IPS-18c (cell line): ENCODE results near the gene VKORC1.
"Not testable (repeated sequence)": the region's sequence is repeated elsewhere in the genome, so short reads cannot be mapped to it uniquely, and the experiment has no call there.

Source experiments
- H3K4me3 ChIP-seq: 2 replicates; pipeline ENCODE4 v1.7.0; 2013; ENCODE audit warnings: low read depth, mild to moderate bottlenecking, low read length, moderate library complexity; ENCODE audit not compliant: insufficient read depth
- H3K9me3 ChIP-seq: one replicate; pipeline ENCODE4 v1.6.1; 2013; ENCODE audit warnings: mild to moderate bottlenecking, low read length, moderate library complexity; ENCODE audit not compliant: control insufficient read depth, insufficient read depth

The VKORC1 gene

GRCh38 chr16:31094424-31095120 is at the start of gene VKORC1:
Gene VKORC1, minus strand, starts transcription at chr16:31094797. Its CDS starts 68 bp downstream, at chr16:31094729.
- Histone ChIP-seq H3K9me3 (no peaks in the 10 kb centered on the region), H3K4me3 (peak within 1 kb of the TSS; percentile 72)

DNA sequence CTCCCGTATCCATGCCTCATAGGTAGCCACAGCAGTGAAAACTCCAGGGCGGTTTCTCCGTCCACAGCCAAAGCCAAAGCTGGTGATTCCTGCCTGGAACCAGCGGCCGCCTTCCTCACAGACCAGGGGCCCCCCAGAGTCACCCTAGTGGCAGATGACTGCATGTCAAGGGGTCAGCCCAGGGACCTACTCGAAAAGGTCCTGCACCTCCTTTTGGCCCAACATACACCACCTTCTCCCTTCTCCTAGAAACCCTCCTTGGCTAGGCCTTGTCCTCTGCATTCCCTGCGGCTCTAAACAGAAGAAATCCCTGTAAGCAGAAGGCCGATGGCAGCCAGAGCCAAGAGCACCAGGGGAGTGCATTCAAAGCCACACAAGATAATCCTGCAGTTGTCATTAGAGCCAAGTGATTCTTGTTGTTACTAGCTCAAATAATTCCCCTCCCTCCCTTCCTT is 49.1 kb upstream of the VKORC1 start:
- Histone ChIP-seq H3K4me3 (no peak overlapping the region), H3K9me3 (no peaks in the 10 kb centered on the region)

DNA sequence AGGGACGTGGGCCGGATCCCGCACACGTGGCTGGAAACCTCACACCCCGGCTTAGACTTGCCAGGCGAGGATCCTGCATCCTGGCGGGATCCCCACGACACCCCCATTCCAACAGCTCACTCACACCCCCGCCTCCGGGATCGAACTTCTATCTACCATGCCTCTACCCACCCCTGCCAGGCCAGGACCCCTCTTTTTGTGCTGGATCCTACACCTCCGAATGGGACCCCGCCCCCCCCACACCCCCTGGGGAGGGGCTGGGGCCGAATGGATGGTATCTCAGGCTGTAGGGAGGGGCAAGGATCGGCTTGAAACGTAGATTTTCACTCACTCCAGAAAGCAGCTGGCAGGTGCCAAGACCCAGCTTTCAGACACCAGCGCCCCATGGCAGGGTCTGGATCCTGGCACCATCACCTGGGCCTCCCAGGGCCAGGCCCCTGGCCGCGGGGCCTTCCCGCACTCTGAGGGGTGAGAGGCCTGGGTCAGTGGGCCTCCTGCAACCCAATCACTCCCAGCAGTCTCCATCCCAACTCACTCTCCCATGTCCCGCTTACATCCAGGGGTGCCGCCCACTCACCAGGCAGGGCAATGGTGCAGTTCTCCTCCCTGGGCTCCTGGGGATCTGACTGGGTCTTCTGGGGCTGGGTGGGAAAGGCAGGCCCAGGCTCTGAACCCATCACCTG is 48.6 kb upstream of the VKORC1 start:
- Histone ChIP-seq H3K4me3 (0 out of 2 replicates have a peak overlapping the region, but pooled peaks have one; percentile 36), H3K9me3 (no peaks in the 10 kb centered on the region)

GRCh38 chr16:31142109-31143010 is 47.8 kb upstream of the VKORC1 start:
- no peaks in the 10 kb centered on the region for H3K9me3 ChIP-seq

GRCh38 chr16:31141489-31142108 is 47.0 kb upstream of the VKORC1 start:
- no peaks in the 10 kb centered on the region for H3K9me3 ChIP-seq

More at GRCh38 chr16:31142109-31143010, 47.8 kb upstream of the VKORC1 start:
- peak overlapping the region; percentile 36; the same call in 1 of the 2 replicates for H3K4me3 ChIP-seq

GRCh38 chr16:31141071-31141469 is 46.5 kb upstream of the VKORC1 start:
- H3K4me3 ChIP-seq, H3K9me3 ChIP-seq: not testable (repeated sequence)

More at GRCh38 chr16:31141489-31142108, 47.0 kb upstream of the VKORC1 start:
- peak overlapping the region; percentile 31 for H3K4me3 ChIP-seq

DNA sequence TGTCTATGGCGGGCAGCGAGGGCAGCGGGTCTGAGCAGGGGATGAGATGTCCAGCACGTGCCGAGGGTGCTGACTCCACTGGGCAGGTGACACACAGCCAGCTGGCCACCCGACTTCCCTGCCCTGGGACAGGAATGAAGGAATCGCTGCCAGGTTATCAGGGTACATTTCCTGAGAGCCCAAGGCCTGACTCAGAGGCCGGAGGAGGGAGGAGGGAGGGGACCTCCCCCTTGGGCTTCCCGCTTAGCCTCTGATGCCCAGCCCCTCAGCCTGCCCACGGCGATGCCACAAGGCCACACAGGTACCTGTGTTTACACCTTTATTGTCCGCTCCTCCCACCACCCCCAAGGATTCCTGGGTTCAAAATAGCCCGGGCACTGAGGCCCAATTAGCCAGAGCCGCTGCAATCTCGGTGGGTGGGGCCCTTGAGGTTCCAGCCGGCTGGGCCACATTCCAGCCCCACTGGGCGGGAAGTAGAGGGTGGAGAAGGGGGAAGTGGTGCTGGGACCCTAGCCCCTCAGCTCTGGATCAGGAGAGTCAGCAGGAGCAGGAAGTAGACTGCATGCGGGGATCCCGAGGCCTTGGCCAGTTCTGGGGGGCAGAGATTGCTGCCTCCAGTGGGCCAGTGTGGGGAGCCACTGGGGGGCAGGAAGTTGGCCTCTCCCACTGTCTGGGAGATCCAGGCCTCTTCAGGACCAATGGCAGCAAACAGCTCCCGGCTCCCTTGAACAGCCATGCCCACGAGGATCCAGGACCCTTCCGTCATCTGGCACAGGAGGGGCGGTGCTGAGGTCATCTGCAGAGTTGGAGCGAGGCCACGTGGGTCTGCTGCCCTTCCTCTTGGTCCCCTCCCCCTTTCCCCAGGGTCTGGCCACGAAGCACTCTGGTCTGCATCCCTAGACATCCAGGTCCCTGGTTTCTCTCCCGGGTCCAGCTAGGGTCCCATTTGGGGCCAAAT is 44.3 kb upstream of the VKORC1 start:
- Histone ChIP-seq H3K9me3 (no peaks in the 10 kb centered on the region), H3K4me3 (no peak overlapping the region)

DNA sequence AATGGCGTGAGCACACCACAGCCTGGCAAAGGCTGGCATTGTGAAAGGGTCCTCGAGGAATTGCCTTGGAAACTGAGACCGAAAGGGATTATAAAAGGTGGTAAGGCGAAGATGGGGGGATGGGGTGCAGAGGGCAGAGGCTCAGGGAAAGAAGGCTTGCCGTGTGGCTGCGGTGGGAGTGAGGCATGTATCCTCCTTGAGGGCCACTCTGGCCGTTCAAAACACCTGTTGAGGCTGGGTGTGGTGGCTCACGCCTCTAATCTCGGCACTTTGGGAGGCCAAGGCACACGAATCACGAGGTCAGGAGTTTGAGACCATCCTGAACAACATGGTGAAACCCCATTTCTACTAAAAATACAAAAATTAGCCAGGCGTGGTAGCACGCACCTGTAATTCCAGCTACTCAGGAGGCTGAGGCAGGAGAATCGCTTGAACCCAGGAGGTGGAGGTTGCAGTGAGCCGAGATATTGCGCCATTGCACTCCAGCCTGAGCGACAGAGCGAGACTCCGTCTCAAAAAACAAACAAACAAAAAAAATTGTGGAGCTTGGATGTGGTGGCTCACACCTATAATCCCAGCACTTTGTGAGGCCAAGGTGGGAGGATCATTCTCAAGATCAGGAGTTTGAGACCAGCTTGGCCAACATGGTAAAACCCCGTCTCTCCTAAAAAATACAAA is 42.4 kb upstream of the VKORC1 start:
- H3K9me3 ChIP-seq, H3K4me3 ChIP-seq: not testable (repeated sequence)

GRCh38 chr16:31136287-31136662 is 41.7 kb upstream of the VKORC1 start:
- Histone ChIP-seq H3K9me3 (no peaks in the 10 kb centered on the region), H3K4me3 (peak overlapping the region; percentile 70; the same call in 1 of the 2 replicates)

DNA sequence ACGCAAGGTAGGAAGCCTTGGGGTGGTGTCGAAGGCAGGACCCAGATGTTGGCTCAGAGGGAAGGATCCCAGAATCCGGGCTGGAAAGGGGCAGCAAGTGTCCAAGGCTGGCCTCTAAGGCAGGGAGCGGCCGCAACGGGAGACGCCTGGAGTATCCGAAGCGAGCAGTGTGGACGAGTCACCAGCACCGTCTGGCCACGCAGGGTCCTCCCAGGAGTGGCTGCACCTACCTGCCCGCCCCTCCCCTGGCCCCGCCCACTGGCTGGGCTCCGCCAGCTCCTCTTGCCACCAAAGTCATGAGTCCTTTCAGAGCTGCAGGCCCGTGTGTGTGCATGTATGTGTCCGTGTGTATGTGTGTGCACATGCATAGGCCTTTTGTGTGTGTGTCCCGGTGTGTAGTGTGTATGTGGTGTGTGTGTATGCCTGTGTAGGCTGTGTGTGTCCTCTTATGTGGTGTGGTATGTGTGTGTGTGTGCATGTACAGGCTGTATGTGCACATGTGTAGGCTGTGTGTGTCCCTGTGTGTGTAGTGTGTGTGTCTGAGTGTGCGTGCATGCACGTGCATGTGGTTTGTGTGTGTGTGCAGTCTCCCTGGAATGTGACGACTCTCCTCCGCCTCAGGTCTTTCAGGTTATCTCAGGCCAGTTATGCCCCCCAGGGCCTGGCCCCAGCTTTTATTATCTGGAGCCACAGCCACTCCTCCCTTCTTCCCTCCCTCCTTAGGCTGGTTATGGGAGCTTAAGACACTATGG is 41.1 kb upstream of the VKORC1 start, which contains the start of gene PRSS8:
Gene PRSS8 (minus strand): TSS at position 193 of the 752 bp plus-strand sequence. CDS start 229 bp downstream, outside the sequence.
- peak within 1 kb of the TSS; percentile 70 for H3K4me3 ChIP-seq
- no peaks in the 10 kb centered on the region for H3K9me3 ChIP-seq

DNA sequence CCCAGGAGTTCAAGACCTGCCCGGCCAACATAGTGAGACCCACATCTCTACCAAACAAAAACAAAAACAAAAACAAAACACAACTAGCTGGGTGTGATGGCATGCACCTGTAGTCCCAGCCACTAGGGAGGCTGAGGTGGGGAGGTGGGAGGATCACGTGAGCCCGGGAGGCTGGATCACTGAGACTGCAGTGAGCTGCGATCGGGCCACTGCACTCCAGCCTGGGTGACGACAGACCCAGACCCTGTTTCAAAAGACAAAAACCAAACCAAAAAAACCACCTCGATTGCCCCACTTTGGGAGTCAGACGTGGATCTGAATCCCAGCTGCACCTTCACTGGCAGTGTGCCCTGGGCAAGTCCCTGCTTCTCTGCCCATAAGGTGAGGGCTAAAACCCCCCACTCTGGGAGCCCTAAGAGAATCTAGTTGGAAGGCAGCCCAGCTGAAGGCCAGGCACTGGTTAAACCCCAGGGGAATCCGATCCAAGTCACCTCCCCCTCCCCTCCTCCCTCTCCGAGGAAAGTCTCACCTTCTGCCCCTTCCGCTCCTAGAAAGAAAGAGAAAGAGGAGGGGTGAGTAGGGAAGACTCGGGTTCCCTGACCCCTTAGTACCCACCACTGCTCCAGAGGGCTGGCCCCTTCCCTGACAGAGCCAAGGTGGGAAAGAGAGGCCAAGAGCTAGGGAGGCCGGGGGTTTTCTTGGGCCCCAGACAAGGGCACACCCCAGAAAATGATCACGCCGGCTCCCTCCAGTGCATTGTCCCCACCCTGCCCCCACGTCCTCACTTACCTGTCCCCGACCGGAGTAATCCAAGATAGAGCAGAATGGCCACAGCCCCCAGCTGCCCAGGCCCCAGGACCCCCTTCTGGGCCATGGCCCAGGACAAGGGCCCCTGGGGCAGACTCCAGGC is 40.3 kb upstream of the VKORC1 start:
- H3K9me3 ChIP-seq = no peaks in the 10 kb centered on the region
- peak overlapping the region; percentile 70 for H3K4me3 ChIP-seq

GRCh38 chr16:31134091-31134571 is 39.5 kb upstream of the VKORC1 start:
- Histone ChIP-seq H3K4me3 (peak overlapping the region; percentile 70), H3K9me3 (no peaks in the 10 kb centered on the region)

- Histone ChIP-seq H3K4me3 (peak overlapping the region; percentile 28; the same call in 1 of the 2 replicates), H3K9me3 (peaks cover 2% of the 10 kb centered on the region)
Observed at GRCh38 chr16:31133046-31133501, 38.5 kb upstream of the VKORC1 start.
